SJCRH30 (cell line): ENCODE measurements around the gene APOL2. TPM values are rescaled to one million over a fixed set of nuclear protein-coding genes. Genes with fewer than 3 reads are reported as not detected.

ENCODE experiments used
- DNase-seq, 2 experiments: peaks; one replicate each; pipeline ENCODE4 v3.0.0-alpha.2; 2015 to 2020
- H3K27ac ChIP-seq: fragments of 250-450 bp; sonication (Bioruptor Pico); 2 replicates; pipeline ENCODE4 v1.5.1; 2020; ENCODE audit warnings: mild to moderate bottlenecking, moderate library complexity
- H3K27me3 ChIP-seq: fragments of 250-450 bp; sonication (Bioruptor Pico); 2 replicates; pipeline ENCODE4 v1.5.1; 2020; ENCODE audit warnings: mild to moderate bottlenecking, moderate library complexity
- H3K36me3 ChIP-seq: fragments of 250-450 bp; sonication (Bioruptor Pico); 2 replicates; pipeline ENCODE4 v1.5.1; 2020; ENCODE audit warnings: mild to moderate bottlenecking, moderate library complexity
- H3K4me1 ChIP-seq: fragments of 250-450 bp; sonication (Bioruptor Pico); 2 replicates; pipeline ENCODE4 v1.5.1; 2020; ENCODE audit warnings: mild to moderate bottlenecking, moderate library complexity
- H3K4me3 ChIP-seq: fragments of 250-450 bp; sonication (Bioruptor Pico); 2 replicates; pipeline ENCODE4 v1.5.1; 2020; ENCODE audit warnings: mild to moderate bottlenecking, moderate library complexity
- H3K9me3 ChIP-seq: fragments of 250-450 bp; sonication (Bioruptor Pico); replicated peaks from 2 replicates; pipeline ENCODE4 v1.5.1; 2020; ENCODE audit warnings: mild to moderate bottlenecking, moderate library complexity
- total RNA-seq: library from RNA; depleted of rRNA; stranded (reverse); fragments of >200 nt; shearing (Covaris generic); gene quantifications from 2 replicates; pipeline ENCODE4 v1.2.3, GENCODE V29; 2014; rRNA removed

The APOL2 gene, protein sequence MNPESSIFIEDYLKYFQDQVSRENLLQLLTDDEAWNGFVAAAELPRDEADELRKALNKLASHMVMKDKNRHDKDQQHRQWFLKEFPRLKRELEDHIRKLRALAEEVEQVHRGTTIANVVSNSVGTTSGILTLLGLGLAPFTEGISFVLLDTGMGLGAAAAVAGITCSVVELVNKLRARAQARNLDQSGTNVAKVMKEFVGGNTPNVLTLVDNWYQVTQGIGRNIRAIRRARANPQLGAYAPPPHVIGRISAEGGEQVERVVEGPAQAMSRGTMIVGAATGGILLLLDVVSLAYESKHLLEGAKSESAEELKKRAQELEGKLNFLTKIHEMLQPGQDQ
- 1.1 and 1.9 TPM in 2 replicates for total RNA-seq

DNA sequence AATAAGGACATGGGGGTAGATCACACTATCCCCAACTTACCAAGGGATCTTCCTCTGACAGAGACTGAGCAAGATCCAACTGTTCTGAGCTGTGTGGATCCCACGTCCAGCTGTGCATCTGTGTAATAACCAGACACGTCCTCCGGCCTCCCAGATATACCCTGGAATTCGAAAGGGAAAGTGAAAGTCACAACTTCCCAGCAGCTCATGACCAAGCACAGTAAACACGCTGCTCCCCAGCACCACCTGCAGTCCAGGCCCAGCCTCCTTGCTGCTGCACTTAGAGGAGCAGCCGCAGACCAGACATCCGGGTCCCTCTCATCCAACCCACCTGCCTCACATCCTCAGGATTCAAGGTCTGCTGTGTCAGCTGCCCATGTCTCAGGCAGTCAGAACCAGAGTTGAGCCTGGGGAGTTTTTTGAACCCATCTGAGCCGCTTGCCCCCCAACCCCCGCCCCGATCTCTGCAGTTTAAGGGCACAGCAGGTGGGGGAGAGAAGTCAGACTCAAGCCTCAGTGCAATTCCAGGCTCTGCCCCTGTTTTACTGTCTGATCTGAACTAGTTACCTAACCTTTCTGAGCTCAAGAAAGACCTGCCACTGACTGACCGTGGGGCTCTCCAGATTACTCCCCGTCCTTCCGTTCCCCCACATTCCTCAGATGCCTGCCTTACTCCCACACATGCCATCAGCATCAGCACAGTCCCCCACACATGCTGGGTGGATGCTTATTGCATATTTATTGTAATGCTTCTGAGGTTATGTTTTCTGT lies at the start of gene APOL2:
Gene APOL2 (minus strand): TSS at position 127 of the 771 bp plus-strand sequence. CDS start 6,365 bp downstream, outside the sequence.
- Histone ChIP-seq H3K27ac (no peak within 1 kb of the TSS), H3K36me3 (no peaks in the 10 kb centered on the region), H3K4me3 (peak within 1 kb of the TSS; percentile 43), H3K4me1 (peaks cover 2% of the 10 kb centered on the region), H3K9me3 (peaks cover 4% of the 10 kb centered on the region; the same call in 1 of the 2 replicates), H3K27me3 (no peaks in the 10 kb centered on the region)
- DNase-seq = peak; percentile 73 to 78

DNA sequence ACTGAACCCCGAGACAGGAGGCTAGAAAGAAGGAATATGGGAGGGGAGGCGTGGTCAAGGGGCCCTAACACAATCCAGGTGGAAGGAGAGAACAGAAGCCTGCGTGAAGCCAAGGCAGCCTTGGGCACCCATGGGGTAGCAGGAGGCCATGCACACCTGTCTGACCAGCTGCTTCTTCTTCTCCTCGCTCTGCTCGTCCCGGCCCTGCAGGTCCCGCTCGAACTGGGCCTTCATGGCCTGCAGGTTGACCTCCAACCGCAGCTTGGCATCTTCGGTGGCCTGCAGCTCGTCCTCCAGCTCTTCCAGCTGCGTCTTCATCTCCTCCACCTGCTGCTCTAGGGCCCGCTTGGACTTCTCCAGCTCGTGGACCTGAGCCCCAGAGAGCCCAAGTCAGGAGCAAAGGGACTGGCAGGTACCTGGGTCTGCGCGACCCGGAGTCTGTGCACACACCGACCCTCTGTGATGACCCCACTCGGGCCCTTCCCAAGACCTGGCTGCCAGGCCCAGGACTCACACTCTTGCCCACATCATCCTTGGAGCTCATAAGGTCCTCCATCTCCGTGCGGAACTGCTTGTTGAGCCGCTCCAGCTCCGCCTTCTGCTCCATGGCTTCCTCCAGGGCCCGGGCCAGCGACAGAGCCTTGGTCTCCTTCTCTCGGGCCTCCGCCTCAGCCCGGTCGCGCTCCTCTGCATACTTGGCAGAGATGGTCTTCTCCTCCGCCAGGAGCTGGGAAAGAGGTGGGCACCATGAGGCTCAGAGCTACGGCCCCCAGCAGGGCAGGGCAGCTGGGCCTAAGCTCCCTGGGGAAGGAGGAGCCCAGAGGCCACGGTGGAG lies 49.5 kb upstream of the APOL2 start:
- H3K27ac ChIP-seq = no peak overlapping the region
- H3K36me3 ChIP-seq = peaks cover 56% of the 10 kb centered on the region
- DNase-seq = no peak
- no peaks in the 10 kb centered on the region for H3K27me3 ChIP-seq
- H3K9me3 ChIP-seq = no peaks in the 10 kb centered on the region
- H3K4me3 ChIP-seq = no peak overlapping the region
- H3K4me1 ChIP-seq = no peaks in the 10 kb centered on the region

DNA sequence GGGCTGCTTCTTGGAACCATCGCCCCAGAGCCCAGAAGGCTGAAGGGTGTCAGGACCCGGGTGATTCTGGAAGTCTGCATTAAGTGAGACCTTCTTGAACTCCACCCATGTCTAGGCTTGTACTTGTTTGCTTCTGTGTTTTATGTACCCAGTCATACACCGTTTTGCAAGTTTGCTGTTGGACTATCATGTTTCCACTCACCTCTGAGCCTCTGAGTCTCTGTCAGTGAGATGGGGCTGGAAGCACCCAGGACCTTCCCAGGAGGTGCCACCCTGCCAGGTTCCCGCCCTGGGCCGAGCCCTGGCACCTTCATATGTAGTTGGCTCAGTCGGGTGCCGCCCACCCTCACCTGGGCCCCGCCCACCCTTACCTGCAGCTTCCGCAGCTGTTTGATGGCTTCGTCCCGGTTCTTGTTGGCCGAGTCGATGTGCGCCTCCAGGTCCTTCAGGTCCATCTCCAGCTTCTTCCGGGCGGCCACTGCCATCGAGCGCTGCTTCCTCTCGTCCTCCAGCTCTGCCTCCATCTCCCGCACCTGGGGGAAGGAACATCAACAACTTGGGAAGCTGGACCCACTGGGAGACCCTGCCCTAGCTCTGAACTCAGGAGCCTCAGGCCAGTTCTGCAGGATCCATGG lies 48.7 kb upstream of the APOL2 start:
- no peak for DNase-seq
- no peaks in the 10 kb centered on the region for H3K27me3 ChIP-seq
- no peak overlapping the region for H3K27ac ChIP-seq
- no peaks in the 10 kb centered on the region for H3K4me1 ChIP-seq
- no peak overlapping the region for H3K4me3 ChIP-seq
- no peaks in the 10 kb centered on the region for H3K9me3 ChIP-seq
- H3K36me3 ChIP-seq = peaks cover 54% of the 10 kb centered on the region

DNA sequence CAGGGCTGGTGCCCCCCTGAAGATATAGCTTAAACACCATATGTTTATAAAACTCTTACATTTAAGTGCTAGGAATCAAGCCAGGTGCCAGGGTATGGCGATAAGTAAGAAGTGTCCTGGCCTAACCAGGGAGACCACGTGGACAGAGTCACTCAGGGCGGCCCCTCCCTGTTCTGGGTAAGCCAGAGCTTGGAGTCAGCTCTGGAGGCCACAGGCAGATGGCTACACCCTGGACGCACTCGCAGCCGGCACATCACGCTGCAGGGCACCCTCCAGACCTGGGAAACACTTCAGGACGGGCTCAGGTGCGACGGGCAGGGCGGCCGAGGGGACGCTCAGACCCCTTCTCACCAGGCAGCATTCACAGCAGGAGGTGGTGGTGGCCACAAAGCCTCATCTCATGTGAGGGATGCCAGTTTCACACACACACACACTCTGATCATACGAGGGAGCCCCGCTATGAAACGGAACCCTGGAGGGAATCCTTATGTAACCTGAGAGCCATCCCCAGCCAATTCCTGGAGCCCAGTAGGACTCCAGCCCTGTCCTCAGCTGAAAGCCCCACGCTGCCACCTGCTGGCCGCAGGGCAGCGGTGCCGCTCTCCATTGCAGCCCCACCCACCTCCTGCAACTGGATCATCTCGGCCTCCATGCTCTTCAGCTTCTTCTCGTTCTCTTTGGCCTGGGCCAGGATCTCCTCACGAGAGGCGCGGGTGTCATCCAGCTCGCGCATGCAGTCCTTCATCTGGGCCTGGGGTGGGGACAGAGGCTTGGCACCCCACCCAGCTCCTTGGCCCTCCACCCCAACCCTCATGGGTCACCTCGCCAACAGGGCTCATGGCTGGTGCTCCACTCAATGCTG lies 47.0 kb upstream of the APOL2 start:
- Histone ChIP-seq H3K9me3 (no peaks in the 10 kb centered on the region), H3K4me1 (no peaks in the 10 kb centered on the region), H3K4me3 (no peak overlapping the region), H3K36me3 (peaks cover 44% of the 10 kb centered on the region), H3K27me3 (no peaks in the 10 kb centered on the region), H3K27ac (no peak overlapping the region)
- DNase-seq = peak; percentile 72 to 83

DNA sequence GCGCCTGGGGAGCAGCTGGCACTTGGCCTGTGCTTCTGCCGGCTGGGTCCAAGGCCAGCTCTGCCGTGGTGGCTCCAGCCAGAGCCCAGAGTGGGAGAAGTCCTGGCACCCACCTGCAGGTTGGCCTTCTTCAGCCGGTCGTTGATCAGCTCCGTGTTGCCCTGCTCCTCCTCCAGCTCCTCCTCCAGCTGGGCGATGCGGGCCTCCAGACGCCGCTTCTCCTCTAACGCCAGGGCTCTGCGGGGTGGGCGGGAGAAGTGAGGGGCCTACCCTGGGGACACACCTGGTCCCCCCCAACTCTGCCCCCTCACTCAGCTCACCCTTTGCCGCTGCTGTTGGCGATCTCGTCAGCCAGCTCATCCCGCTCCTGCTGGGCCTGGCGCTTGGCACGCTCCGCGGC lies 46.2 kb upstream of the APOL2 start:
- Histone ChIP-seq H3K4me3 (no peak overlapping the region), H3K27me3 (no peaks in the 10 kb centered on the region), H3K4me1 (no peaks in the 10 kb centered on the region), H3K9me3 (no peaks in the 10 kb centered on the region), H3K27ac (no peak overlapping the region), H3K36me3 (peaks cover 44% of the 10 kb centered on the region)
- no peak for DNase-seq

DNA sequence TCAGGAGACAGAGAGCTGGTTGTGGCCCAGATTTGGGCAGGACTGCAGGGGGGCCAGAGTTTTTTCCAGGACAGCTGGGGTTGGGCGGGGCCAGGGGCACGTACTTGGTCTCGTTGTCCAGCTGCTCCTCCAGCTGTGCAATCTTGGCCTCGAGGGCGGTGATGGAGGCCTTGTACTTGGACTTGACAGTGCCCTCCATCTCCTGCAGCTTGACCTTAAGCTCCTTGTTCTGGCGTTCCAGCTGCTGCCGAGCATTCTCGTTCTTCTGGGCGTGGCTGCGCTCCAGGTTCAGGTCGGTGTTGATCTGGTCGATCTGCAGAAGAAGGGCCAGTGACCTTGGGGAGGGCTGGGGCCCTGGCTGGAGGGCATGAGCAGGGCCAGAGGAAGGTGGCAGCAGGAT lies 45.7 kb upstream of the APOL2 start:
- no peaks in the 10 kb centered on the region for H3K9me3 ChIP-seq

DNA sequence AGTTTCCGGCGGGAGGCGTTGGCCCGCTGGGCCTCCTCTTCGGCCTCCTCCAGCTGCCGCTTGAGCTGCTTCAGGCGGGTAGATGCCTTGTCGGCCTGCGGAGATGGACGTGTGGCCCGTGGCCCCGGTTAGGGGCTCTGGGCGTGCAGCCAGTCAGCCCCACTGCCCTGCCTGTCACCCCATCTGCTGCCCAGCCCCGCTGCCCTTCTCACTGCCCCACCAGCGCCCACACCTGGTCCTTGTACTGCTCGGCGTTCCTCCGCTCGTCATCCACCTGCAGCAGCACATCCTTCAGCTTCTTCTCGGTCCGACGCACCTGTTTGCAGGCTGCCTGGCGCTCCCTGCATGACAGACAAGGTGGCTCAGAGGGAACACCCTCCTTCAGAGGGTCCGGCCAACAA lies 44.8 kb upstream of the APOL2 start:
- Histone ChIP-seq H3K4me3 (no peak overlapping the region), H3K36me3 (peaks cover 44% of the 10 kb centered on the region), H3K27me3 (no peaks in the 10 kb centered on the region), H3K9me3 (no peaks in the 10 kb centered on the region), H3K27ac (no peak overlapping the region), H3K4me1 (no peaks in the 10 kb centered on the region)
- no peak for DNase-seq

More for the DNA sequence above, 45.7 kb upstream of the APOL2 start:
- peak; percentile 20 to 36 for DNase-seq
- peaks cover 44% of the 10 kb centered on the region for H3K36me3 ChIP-seq
- H3K27me3 ChIP-seq = no peaks in the 10 kb centered on the region
- H3K4me3 ChIP-seq = no peak overlapping the region
- H3K4me1 ChIP-seq = no peaks in the 10 kb centered on the region
- no peak overlapping the region for H3K27ac ChIP-seq

DNA sequence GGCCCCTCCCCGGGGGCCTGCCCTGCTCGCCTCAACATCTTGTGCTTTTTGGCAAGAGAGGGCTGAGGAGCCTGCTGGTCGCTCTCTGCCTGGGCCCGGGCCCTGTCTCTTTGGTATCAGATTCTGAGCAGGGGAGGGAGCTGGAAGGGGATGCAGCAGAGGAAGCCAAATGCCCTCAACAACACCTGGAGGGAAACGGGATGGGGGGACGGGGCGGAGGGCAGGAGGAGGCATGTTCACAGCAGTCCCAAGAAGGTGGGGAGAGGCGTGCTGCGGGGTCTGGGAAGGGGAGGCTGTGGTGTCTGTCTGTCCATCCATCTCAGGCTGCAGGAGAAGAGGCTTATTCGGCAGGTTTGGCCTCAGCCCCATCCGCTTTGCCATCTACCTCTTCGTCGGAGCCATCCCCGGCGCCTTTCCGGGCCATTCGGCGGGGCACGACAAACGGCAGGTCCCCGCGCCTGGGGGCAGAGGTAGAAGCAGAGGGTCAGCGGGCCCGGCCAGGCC lies 43.1 kb upstream of the APOL2 start:
- Histone ChIP-seq H3K27ac (no peak overlapping the region), H3K36me3 (peaks cover 41% of the 10 kb centered on the region), H3K27me3 (no peaks in the 10 kb centered on the region), H3K4me1 (no peaks in the 10 kb centered on the region), H3K9me3 (no peaks in the 10 kb centered on the region), H3K4me3 (no peak overlapping the region)
- DNase-seq = no peak

DNA sequence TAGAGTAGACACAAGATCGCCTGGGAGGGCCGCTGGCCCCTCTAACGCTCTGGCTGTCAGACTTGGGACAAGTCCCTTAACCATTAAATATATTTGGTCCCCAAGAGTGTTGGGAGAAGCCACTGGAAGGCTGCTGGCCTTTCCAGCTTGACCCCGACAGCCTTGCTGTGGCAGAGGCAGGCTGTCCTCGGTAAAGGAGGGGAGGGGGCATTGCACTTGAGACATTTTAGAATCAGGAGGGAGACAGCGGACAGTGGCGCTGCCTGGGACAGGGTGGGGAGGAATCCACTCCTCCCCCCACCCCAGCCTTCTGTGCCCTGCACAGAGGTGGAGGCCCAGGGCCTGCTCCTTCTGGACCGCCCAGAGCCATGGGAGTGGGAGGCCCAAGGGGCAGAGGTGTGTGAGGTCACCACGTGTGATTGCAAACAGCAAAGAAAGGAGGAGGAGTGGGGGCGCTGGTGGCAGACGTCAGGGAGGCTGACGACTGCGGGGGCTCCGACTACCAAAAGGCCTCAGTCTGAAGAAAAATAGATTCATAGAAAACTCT lies 42.5 kb upstream of the APOL2 start:
- Histone ChIP-seq H3K27ac (no peak overlapping the region), H3K4me1 (no peaks in the 10 kb centered on the region), H3K27me3 (no peaks in the 10 kb centered on the region), H3K36me3 (peaks cover 37% of the 10 kb centered on the region), H3K4me3 (no peak overlapping the region), H3K9me3 (no peaks in the 10 kb centered on the region)
- no peak for DNase-seq

DNA sequence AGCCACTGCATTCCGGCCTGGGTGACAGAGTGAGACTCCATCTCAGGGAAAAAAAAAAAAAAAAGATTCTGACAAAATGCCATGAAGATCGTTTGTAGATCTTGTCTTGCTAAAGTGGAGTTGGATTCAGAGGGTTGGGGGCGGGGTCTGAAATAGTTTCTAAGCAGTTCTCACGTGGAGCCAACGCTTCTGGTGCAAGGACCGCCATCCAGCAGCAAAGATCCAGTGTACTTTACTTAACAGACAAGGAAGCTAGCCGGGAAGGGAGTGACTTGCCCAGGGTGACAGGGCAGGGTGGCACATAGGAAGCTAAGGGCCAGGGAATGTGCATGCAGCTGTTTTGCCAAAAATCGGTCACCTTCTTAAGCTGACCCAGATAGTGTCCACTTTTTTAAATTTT lies 41.1 kb upstream of the APOL2 start:
- Histone ChIP-seq H3K4me3 (no peak overlapping the region), H3K36me3 (peaks cover 25% of the 10 kb centered on the region), H3K27ac (no peak overlapping the region), H3K4me1 (no peaks in the 10 kb centered on the region), H3K27me3 (no peaks in the 10 kb centered on the region), H3K9me3 (no peaks in the 10 kb centered on the region)
- DNase-seq = no peak

DNA sequence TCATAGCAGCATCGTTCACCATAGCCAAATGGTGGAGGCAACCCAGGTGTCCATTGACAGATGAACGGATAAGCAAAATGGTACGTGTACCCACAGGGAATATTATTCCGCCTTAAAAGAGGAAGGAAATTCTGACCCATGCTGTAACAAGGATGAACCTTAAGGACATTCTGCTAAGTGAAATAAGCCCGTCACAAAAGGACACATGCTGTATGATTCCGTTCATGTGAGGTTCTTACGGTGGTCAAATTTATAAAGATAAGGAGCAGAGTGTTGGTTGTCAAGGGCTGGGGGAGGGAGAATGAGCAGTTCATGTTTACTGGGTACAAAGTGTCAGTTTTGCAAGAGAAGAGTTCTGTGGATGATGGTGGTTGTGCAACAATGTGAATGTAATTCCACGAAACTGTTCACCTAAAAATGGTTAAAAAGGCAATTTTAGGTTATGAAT lies 39.9 kb upstream of the APOL2 start:
- Histone ChIP-seq H3K27me3 (no peaks in the 10 kb centered on the region), H3K36me3 (peaks cover 13% of the 10 kb centered on the region), H3K4me1 (no peaks in the 10 kb centered on the region), H3K9me3 (no peaks in the 10 kb centered on the region), H3K27ac (no peak overlapping the region), H3K4me3 (no peak overlapping the region)
- no peak for DNase-seq

DNA sequence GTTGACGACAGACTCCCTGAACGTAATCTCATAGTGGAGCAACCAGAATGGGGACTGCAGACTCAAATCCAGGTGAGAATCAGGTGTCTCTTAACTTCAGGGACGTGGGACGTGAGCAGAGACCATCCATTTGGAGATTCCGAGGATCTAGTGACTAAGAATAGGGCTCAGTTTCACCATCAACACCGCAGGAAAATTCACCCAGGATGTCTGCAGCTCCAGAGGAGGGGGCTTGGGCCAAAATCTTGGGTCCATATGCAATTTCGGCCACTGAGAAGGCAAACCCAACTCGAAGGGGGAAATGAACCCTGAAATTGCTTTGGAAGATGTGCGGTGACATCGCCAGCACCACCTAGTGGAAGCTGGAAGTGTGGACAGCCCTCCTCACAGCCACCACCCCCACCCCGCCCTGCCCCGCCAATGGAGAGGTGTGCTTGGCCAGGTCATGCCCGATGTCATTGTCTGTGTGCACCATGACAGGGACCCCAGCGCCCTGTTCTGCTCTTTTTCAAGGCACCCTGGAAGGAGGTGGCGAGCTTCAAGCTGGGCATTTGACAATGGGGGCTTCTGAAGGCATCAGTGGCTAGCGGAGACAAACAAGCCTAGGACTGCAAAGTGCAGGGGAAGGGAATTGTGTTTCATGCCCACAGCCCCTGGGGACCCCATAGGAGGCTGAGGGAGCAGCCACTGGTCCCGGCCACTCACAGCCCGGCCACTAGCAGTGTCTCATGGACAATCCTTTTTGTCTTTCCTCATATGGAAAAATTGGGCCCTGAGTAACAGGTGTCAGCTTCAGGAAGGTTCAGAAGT lies 38.4 kb upstream of the APOL2 start:
- peak; percentile 39 to 63 for DNase-seq
- no peaks in the 10 kb centered on the region for H3K9me3 ChIP-seq
- H3K4me1 ChIP-seq = no peaks in the 10 kb centered on the region
- H3K27me3 ChIP-seq = no peaks in the 10 kb centered on the region
- H3K4me3 ChIP-seq = no peak overlapping the region
- H3K27ac ChIP-seq = no peak overlapping the region
- H3K36me3 ChIP-seq = peaks cover 2% of the 10 kb centered on the region

DNA sequence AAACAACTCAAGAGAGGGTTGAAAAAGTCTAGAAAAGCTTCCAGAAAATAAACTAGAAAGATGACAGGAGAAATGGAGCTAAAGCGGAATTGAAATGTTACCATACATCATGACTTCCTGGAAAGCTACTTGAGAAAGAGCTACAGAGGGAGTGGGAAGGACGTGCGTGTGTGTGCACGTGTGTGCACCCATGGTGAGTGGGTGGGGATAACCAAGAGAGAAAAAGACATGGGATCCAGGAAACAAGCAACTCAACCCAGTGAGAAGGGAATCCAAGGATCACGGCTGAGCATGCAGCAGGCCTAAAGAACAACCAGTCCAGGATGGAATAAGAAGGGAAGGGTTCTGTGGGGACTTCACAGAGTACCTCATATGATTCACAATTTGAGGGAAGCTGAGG lies 35.2 kb upstream of the APOL2 start:
- H3K36me3 ChIP-seq = no peaks in the 10 kb centered on the region
- no peak for DNase-seq
- no peaks in the 10 kb centered on the region for H3K4me1 ChIP-seq
- H3K9me3 ChIP-seq = no peaks in the 10 kb centered on the region
- no peaks in the 10 kb centered on the region for H3K27me3 ChIP-seq
- no peak overlapping the region for H3K27ac ChIP-seq
- no peak overlapping the region for H3K4me3 ChIP-seq
